ENCODE data around the gene GLYATL1B.

The GLYATL1B gene

GRCh38 chr11:59142530-59143507 is 56.7 kb downstream of the GLYATL1B start, which contains the start of gene FAM111A:
Gene FAM111A, plus strand, starts transcription at chr11:59142856. Its CDS starts 6,017 bp downstream, at chr11:59148873.
- peak; percentile 45 to 68 for DNase-seq (ENCODE audit: low read depth in 1 of 2, low spot score in 1 of 2)

- no peak for DNase-seq (ENCODE audit: low read depth in 1 of 2, low spot score in 1 of 2)
These were observed 58.0 kb downstream of the GLYATL1B start for GRCh38 chr11:59144096-59144495.

Measured in activated CD4-positive, alpha-beta T cell treated with anti-CD3 and anti-CD28 coated beads, Interleukin-2, amount 50 U/mL, for 24 hours (primary cell).